Mesenteric fat pad (tissue), 1 donor: ENCODE data around the gene HECTD1. TPM values are rescaled to one million over a fixed set of nuclear protein-coding genes. Genes with fewer than 3 reads are reported as not detected.
"Not testable (repeated sequence)": the region's sequence is repeated elsewhere in the genome, so short reads cannot be mapped to it uniquely, and the experiment has no call there.

Experiments used
- DNase-seq: peaks from one replicate; pipeline ENCODE4 v3.0.0-alpha.2; 2020; ENCODE audit warnings: low spot score
- total RNA-seq: library from RNA; stranded (reverse); fragmentation: NEBNext Ultra II Directional; extraction: Animal tissue kit (Norgen Biotek cat#: 25700); gene quantifications from one replicate; pipeline ENCODE4 v1.2.1, GENCODE V29; 2021
- donor health status: DM: yes; HTN: yes; CAD: no.

The HECTD1 gene
- total RNA-seq, 1 donor from 2014 or later: 164 TPM

DNA sequence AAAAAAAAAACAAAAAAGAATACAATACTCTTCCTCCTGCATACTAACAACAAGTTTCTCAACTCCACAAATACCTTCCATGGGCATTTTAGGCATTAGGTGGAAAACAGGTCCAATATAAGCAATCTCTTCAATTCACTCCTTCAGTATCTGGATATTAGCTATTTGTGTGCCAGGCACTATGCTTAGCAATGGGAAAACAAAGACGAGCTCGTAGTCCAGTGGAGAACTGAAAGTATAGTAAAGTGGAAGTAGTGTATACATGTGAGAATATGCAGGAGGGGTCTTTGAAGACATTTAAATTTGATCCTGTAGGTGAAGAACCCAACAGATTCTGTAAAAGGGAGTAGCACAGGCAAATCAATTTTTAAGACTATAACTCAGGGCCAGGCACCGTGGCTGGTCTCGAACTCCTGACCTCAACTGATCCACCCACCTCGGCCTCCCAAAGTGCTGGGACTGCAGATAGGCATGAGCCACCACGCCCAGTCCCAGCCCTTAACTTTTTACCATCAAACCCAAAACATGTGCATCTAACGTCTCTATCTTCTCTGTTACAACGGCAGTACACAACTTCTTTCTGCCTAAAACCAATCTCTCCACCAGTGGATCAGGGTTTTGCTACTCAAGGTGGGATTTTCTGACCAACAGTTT is 10.6 kb downstream of the HECTD1 start:
- DNase-seq: no peak

DNA sequence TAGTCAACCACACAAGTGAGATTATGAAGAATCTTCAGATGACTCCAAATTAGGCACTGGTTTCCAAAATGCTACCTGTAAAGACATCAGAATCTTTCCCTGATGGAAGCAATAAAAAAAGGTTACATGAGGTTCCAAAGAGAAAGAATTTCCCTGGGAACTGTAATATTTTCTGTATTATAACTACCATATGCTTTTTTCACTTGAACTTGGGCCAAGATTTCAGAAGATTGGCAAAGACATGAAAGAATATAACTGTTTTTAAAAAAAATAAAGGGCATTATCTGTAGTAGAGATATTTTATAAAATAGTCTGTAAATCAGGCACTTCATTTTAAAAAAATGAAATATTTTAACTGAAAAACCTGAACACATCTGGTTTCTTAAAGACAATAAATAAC is 12.9 kb downstream of the HECTD1 start:
- DNase-seq: no peak

DNA sequence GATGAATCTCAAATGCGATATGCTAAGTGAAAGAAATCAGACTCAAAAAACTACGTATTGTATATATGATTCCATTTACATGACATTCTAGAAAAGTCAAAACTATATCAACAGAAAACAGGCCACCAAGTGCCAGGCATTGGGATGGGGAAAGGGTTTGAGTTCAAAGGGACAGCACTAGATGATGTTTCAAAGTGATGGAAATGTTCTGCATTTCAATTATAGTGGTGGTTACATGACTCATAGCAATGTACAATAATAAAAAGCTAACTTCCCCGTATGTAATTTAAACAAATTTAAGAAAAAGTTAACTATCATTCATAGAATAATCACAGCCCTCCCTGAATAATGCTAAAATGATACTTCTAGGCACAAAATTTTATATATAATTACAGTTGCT is 13.5 kb downstream of the HECTD1 start:
- no peak for DNase-seq

DNA sequence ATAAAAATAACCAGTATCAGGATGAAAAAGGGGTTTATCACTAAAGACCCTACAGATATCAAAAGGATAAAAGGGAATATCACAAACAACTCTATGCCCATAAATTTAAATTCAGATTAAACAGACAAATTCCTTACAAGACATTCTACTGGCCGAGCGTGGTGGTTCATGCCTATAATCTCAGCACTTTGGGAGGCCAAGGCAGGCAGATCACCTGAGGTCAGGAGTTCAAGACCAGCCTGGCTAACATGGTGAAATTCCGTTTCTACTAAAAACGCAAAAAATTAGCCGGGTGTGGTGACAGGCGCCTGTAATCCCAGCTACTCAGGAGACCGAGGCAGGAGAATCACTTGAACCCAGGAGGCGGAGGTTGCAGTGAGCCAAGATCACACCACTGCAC is 15.0 kb downstream of the HECTD1 start:
- DNase-seq: not testable (repeated sequence)

DNA sequence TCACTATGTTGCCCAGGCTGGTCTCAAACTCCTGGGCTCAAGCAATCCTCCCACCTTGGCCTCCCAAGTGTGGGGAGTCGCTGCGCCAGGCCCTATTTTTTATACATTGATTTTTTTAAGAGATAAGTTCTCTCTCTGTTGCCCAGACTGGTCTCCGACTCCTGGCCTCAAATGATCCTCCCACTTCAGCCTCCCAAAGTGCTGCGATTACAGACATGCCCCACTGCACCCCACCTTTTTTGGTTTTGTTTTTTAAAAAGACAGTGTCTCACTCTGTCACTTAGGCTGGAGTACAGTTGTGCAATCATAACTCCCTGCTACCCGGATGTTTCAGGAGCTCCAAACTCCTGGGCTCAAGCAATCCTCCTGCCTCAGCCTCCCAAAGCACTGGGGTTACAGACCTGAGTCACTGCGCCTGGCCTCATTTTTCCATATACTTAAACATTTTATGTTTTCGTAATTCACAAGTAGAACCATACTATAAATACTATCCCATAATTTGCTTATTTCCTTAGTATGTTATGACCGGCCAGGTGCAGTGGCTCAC is 16.8 kb downstream of the HECTD1 start:
- no peak for DNase-seq

DNA sequence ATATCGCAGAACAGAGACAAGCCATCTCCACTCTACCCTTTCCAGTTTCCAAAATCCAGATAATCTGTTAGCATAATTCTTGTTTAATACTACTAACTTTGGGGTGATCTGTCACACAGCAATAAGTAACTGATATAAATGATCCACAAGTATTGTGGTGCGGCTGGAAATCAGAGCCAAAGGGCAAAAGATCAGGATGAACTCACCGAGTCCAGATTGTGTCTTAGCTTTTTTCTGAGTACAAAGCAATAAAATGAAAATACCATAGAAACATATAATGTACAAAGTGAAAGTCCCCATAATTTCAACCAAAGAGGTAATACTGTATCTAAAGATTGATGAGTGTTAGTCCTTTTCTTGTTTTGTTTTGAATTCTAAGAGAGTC is 17.4 kb downstream of the HECTD1 start:
- no peak for DNase-seq

DNA sequence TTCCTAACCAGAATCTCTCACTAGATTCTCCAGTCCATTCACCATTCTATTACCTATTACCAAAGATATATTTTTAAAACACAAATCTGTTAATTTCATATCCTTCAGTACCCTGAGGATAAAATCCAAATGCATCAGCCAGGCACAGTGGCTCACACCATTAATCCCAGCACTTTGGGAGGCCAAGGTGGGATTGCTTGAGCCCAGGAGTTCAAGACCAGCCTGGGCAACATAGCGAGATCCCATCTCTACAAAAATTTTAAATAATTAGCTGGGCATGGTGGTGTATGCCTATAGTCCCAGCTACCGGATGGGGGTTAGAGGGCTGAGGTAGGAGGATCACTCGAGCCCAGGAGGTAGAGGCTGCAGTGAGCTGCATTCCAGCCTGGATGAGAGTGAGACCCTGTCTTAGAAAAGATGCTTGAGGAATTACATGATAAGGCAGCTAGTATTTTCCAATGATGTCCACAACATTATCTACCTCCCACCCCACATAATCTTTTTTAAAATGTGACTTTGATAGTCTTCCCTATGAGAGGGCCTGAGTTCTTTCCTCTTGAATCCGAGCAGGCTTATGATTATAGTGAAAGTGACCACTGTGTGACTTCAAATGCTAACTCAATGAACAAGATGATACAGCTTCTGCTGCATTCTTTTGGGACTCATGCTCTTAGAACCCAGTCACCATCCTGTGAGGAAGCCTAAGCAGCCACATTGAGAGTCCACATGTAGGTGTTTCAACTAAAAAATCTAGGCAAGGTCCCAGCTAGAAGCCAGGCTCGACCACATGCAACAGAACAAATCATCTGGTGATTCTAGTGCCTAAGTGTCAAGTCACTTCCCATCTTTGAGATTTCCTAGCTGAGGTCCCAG is 18.0 kb downstream of the HECTD1 start:
- no peak for DNase-seq

DNA sequence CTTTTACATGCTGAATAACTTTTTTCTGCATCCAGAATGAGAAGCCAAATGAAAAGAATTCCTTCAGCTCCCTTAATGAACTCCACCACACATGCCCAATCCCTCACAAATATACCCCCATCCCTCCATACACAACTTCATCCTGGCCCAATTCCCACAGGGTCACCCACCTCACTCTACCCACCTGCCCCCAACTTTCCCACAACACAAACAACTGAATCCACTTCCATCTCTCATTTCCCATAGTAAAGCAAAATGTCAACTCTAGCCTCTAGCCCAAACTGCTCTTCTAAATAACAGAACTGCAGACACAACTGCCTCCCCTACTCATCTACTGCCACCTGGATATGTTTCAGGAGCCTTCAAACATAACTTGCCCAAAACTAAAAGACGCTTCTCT is 18.8 kb downstream of the HECTD1 start:
- no peak for DNase-seq

DNA sequence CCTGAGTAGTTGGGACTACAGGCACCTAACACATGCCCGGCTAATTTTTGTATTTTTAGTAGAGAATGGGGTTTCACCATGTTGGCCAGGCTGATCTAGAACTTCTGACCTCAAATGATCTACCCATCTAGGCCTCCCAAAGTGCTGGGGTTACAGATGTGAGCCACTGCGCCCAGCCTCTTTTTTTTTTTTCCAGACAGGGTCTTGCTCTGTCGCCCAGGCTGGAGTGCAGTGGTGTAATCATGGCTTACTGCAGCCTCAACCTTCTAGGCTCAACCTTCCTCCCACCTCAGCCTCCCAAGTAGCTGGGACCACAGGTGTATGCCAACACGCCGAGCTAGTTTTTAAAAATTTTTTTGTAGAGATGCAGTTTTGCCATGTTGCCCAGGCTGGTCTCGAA is 25.6 kb downstream of the HECTD1 start:
- not testable (repeated sequence) for DNase-seq

DNA sequence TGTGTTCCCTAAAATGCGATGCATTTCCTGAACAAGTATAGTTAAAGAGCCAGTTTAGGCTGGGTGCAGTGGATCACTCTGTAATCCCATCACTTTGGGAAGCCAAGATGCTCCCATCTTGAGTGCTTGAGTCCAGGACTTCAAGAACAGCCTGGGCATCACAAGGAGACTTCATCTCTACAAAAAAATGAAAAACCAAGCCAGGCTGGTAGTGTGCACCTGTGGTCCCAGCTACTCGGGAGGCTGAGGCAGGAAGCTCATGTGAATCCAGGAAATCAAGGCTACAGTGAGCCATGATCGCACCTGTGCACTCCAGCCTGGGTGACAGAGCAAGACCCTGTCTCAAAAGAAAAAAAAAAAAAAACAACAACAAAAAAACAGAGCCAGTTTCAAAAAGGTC is 26.3 kb downstream of the HECTD1 start:
- DNase-seq: no peak

DNA sequence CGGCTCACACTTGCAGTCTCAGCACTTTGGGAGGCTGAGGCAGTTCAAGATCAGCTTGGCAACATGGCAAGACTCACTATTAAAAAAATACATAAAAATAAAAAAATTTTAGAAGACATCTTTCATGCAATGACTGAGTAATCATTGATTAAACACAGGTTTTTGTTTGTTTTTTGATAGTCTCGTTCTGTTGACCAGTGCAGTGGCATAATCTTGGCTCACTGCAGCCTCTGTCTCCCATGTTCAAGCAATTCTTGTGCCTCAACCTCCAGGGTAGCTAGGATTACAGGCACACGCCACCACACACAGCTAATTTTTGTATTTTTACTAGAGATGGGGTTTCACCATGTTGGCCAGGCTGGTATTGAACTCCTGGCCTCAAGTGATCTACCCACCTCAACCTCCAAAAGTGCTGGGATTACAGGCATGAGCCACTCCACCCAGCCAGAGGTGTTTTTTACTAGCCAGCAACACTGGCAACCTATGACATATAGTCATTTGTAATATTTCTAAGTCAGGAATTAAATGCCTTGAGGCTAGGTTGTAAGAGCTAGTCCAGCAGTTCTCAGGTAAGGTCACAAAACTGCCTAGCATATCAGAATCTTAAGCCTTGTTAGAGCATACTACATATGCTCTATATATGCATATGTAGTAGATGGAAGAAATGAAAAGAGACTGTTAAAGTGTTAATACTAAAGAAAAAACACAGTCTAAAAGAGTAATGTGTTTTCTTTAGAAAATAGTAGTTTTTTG is 27.1 kb downstream of the HECTD1 start:
- no peak for DNase-seq

DNA sequence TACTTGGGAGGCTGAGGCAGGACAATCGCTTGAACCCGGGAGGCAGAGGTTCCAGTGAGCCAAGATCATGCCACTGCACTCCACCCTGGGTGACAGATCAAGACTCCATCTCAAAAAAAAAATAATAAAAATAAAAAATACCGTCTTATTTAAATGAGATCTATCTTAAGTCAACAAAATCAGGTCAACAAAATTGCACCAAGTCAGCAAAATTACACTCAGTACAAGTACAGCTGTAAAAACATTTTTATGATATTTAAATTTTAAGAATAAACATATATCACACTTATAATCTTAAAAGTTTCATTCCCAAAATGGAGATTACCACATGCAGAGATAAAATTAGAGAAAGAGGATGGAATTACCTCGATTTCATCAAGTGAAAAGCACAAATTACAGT is 33.2 kb downstream of the HECTD1 start:
- no peak for DNase-seq

DNA sequence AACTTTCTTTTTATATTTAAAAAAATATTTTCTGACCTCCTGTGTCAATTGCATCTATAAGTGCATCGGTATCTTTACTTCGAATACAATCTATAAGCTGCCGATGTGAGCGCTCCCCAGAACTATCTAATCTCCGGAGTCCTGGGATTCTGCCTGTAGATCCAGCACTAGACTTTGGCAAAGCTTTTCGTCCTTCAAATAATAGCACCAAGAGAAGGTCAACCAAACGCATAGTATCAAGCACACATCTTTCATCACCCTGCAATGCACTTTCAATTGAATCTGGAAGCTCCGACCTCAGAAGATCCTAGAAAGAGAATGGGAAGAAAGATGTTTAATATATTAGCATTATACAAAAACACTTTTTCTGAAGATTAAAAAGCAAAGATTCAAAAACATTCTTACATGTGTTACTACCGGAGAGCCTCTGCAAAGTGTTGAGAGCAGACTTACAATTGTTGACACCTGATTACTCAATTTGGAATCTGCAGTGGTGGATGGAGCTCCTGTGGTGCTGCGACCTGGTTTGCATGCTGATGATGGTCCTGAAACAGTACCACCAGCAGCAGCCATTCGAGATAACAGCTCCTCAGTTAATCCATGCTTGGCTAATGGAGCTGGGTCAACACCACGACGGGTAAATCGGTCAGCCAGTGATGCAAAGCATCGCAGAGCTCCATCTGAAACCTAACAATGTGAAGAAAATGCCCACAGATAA is 34.3 kb downstream of the HECTD1 start:
- DNase-seq: no peak

DNA sequence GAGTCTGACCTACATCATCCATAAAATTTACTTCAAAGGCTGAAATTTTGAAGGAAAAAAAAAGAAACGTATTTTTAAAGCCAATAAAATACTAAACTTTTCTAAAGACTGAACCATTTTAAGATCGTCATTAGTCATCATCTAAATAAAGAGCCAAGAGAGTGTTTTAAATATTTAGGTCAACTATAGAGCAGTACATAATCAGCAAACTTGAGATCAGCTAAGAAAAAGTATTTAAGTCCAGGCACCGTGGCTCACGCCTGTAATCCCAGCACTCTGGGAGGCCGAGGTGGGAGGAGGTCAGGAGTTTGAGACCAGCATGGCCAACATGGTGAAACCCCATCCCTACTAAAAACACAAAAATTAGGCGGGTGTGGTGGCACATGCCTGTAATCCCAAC is 35.5 kb downstream of the HECTD1 start:
- DNase-seq: no peak

DNA sequence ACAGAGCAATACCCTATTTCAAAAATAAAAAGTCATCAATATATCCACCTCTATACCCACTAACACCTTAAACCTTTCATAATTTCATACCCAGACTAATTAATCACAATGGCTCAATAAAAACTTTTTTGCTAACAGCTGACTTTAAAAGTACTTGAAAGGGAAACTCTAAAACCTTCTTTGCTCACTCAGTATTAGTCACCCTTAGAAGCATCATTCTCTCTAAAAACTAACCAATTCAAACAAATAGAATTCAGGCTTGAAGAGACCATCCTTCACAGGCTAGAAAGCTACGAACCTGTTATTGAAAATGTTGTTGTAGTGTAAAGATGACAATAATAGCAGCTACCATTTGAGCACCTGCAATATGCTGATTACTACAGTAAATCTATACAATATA is 37.2 kb downstream of the HECTD1 start:
- no peak for DNase-seq

DNA sequence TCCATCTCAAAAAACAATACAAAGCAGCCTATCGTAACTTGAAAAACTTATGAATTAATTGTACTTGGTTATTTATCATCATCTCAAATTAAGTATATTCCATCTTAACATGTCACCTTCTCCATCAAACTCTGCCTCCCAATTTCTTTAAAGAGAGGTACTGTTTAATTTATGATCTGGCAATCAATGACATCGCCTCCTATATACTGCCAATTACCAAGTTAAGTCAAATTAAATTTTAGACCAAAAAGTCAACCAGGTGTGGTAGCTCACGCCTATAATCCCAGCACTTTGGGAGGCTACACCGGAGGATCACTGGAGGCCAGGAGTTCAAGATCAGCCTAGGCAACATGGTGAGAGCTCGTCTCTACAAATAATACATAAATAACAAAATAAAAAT is 37.7 kb downstream of the HECTD1 start:
- DNase-seq: no peak

DNA sequence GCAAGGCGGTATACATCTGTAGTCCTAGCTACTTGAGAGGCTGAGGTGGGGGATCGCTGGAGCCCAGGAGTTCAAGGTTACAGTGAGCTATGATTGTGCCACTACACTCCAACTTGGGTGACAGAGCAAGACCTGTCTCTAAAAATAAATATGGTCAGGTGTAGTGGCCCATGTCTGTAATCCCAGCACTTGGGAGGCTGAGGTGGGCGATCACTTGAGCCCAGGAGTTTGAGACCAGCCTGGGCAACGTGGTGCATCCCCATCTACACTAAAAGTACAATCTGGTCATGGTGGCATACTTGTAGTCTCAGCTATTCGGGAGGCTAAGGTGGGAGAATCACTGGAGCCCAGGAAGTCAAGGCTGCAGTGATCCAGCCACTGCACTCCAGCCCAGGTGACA is 40.6 kb downstream of the HECTD1 start:
- DNase-seq: no peak

DNA sequence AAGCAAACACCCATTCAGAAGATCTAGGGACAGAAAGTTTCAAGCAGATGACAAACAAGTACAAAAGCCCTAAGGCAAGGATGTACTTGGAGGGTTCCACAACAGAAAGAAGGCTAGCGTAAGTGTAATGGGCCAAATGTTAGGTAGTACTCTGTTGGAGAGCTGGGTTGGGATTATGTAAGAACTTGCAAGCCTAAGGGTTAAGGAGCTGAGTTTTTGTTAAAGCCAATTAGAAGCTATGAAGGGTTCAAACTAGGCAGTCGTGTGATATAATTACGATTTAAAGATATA is 41.4 kb downstream of the HECTD1 start:
- DNase-seq: no peak

DNA sequence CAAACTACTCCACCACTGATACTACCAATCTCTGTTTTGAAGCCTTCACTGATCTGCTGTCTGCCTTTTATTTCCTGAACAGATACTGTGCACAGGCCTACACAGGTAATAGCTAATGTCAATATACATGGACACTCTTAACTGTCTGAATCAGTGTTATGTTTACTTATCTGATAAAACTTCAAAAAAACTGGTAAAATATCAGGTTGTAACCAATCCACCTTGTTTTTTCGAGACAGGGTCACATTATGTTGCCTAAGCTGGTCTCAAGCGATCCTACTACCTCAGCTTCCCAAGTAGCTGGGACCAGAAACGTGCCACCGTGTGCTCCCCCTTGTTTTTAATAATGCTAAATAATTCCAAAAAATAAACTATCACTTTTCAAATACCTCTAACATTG is 43.5 kb downstream of the HECTD1 start:
- no peak for DNase-seq

DNA sequence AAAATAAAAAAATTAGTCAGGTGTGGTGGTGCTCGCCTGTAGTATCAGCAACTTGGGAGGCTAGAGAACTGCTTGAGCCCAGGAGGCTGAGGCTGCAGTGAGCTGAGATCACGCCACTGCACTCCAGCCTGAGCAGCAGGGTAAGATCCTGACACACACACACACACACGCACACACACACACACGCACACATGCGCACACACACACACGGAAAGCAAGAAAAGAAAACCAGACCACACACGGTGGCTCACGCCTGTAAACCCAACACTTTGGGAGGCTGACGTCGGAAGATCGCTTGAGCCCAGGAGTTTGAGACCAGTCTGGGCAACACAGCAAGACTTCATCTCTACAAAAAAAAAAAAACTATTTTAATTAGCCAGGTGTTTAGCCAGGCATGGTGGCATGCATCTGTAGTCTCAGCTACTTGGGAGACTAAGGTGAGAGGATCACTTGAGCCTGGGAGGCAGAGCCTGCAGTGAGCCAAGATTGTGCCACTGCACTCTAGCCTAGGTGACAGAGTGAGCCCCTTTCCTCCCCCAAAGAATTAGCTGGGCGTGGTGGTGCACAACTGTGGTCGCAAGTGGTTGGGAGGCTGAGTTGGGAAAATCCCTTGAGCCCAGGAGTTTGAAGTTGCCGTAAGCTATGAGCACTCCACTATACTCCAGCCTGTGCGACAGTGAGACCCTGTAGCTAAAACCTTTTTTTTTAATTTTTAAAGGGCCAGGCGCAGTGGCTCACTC is 44.5 kb downstream of the HECTD1 start:
- DNase-seq: no peak

DNA sequence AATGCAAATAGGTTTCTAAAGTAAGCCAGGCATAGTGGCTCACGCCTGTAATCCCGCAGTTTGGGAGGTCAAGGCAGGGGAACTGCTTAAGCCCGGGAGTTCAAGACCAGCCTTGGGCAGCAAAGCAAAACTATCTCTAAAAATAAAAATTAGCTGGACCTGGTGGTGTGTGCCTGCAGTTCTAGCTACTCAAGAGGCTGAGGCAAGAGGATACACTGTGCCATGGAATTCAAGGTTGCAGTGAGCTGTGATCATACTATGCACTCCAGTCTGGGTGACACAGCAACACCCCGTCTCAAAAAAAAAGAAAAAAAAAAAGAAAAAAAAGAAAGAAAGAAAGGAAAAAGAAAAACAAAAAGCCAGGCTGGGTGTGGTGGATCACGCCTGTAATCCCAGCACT is 46.3 kb downstream of the HECTD1 start:
- no peak for DNase-seq
